HG03108 (cell line): Measurements from ENCODE around the gene B4GALT1.

ENCODE experiments used
- ATAC-seq: cut with Tn5 transposase; IDR thresholded peaks from one replicate; pipeline ENCODE4 v1.9.1; 2021; ENCODE audit warnings: moderate library complexity; ENCODE audit not compliant: unreplicated experiment

Gene B4GALT1

DNA sequence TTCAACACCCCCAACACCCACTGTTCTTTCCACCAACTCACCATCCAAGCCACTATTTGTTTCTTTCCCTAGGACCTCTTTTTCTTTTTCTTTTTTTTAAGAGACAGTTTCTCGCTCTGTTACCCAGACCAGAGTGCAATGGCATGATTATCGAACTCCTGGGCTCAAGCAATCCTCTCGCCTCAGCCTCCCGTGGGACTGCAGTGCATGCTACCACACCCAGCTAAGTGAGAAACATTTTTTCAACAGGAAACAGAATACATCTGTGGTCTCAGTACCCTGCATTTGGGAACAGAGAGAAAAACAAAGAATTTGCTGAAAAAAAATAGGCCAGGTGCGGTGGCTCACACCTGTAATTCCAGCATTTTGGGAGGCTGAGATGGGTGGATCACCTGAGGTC is 24.6 kb downstream of the B4GALT1 start:
- ATAC-seq: peak; percentile 22

DNA sequence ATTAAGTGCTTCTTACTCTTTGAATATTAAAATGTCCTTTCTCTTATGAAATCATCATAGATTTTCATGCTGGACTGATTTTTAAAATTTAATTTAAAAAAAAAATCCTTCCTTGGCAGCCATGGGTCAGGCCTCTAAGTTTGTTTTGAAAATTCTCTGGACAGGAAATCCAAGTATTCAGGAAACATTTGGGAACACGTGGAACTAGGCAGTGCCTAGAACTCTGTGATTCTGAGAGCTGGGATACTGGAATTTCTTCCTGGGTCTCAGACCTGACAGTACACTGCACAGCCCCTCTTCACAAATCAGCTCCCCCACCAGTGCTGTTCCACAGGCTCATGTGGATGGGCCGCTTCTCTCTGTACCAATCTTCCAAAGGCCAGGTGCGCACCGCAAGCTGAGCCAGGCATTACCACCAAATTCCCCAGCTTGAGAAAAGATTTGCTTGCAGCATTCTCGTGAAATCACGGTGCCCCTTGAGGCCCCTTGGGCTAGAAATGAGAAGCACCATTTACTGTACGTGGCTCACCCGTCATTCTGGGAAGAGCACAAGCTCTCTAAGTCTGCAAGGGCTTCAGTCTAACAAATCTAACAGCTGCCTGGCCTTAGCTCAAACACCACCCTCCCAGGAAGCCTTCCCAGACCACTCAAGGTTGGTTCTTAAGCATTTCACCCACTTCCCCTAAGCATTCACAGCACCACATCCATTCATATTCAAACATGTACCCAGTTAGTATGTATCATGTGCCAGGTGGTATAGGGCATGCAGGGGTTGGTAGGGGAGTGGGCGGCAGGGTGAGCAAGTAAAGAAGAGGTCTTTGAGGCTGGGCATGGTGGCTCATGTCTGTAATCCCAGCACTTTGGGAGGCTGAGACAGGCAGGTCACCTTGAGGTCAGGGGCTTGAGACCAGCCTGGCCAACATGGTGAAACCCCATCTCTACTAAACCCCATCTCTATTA is 26.5 kb downstream of the B4GALT1 start:
- no peak for ATAC-seq

DNA sequence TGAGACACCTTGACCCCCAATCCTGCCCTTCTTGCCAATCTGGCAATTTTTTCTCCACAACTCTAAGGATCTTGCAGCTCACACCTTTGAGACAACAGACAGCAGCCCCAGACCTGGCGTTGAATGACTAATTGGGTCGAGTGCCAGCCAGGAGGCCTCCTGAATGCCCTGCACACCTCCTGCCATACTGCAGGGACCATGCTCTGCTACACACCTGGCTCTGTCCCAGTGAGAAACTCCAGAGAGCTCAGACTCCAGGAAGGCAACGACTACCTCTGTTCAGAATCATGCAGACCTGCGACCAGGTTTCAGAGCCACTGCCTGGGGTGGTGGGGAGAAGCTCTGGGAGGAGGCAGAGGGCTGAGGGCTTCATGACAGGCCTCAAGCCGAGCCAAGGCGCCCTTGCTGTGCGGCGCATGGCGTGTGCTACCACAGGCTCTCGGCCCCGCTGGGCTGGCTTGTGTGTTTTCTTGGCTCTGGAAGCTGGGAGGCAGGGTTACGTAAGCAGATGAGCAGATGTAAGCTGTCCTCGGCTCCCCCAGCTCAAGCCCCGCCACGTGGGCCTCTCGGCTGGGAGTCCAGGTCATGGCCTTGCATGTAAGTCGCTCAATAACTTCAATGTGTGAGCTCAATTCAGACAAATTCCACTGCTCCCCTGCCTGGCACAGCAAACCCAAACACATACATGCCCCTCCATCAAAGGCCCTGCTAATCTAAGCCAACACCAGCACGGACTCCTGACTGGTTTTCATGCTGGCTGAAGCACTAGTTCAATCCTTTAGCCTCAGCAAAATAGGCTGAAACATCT is 27.5 kb downstream of the B4GALT1 start:
- ATAC-seq: no peak

DNA sequence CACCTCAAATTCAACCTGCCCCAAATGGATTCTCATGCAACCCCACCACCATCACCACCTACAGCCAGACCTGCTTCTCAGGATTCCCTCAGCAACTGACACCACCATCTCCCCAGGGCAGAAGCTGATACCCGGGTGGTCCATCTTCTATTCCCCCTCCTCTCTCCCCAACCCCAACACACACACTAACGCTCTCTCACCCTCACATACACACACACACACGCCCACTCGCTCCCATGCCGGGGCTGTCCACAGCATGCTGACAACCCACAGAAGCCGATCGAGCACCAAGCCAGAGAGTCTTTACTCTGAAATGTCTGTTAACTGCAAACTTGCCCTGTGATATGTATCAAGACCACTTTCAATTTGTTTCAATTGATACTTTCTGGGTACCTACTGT is 28.4 kb downstream of the B4GALT1 start:
- no peak for ATAC-seq

DNA sequence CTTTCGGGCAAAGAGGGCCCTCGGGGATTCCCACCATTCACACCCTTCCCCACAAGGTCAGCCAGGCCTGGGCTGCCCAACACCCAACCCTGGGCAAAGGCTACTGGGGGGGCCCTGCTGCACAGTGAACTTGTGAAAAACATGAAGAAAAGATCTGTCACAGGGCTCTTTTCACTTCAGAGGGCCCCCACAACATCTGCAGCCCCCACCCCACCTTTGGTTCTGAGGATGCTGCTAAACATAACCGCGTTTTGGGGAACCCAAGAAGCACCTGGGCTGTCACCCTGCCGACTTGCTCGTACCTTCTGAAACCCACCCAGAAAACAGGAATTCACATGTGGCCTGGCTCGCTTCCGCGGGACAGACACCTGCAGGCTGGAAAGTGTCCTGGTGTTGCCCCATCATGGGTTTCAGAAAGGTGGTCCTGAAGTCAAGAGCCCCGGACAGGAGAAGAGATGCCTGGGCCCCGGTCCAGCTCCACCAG is 29.3 kb downstream of the B4GALT1 start:
- peak; percentile 22 for ATAC-seq

DNA sequence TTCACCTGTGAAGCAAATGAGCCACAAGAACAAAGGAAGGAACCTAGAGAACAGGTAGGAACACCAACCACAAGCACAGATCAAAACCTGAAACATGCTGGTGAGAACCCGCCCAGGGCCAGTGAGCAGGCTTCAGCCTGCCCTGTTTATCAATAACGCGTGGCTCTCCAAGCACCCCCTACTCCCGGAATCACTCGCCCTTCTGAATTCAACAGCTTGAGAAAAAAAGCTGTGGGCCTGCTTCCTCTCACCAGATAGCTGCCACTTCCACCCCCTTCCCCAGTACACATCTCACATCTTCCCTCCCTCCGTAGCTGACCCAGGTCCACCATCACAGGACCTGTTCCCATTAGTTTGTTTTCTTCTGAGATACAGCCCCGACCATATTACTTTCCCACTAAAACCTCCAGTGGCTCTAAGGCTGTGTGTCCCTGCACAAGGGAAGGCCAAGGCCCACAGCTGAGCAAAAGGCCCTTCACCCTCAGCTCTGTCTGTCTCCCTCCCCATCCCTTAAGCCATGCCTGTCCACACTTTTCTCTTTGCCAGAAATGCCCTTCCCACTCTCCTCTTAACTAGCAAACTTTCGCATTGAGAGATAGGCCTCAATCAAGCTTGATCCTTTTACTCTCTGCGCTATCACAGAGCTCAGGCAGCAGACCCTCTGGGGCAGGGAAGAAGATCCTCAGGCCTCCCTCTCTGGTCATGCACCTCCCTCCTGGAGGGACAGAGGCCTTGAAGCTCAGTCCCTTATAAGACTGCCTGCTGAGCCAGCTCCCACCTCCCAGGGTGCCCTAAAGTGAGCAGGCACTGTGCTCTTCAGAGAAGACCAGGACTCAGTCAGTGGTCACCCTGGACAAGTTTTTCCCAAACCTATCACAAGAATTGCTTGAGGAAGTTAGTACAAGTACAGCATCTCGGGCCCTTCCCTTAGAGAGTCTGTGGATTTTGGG is 30.1 kb downstream of the B4GALT1 start:
- ATAC-seq: peak; percentile 51

DNA sequence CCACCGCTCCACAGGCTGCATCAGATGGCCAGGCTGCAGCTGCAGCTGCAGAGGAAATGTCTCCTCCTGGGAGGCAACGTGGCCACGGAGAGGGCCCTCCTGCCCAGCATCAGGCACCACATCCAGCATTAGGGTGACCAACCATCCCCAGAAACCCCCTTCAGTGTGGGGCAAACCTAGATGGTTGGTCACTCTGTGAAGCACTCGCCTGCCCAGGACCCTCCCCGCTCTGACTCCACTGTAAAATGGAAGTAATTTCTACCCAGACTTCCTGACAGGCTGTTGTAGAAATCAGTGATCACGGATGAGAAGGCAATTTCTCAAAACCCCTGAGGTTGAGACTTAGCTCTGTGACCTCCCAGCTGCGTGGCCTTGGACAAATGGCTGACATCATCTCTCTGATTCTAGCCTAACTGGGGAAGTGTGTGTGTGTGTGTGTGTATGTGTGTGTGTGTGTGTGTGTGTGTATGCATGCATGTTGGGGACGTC is 31.6 kb downstream of the B4GALT1 start:
- no peak for ATAC-seq

DNA sequence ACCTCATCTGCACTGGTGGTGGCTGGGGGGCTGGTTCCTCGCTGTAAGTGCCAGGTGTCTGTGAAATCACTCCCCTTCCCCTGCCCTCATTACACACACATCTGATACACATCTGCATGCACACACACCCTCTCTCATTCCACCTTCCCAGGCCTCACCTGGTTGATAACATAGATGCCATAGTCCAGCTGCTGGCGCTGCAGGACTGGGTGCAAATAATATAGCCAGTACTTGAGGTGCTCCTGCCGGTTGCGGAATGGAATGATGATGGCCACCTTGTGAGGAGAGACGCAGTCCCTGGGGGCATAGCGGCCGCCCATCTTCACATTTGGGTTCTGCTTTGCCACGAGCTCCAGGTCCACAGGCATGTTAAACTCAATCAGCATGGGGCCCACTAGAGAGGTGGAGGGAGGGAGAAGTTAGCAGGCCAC is 32.1 kb downstream of the B4GALT1 start:
- no peak for ATAC-seq

DNA sequence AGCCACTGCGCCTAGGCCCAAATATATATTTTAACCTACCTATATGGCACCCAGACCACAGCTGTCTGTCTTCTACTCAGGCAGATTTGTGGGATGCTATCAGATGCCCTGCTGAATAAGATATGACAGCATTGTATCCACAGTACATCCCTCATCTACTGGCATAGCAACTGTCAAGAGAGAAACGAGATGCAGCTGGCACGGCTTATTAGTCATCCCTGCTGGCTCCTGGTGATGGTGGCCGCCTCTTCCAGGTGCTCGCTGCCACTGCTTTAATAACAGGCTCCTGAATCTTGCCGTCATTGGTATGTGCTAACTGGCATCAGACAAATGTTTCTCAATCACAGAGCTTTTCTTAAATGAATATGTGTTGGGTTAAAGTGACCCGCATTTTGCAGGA is 34.0 kb downstream of the B4GALT1 start:
- ATAC-seq: no peak

DNA sequence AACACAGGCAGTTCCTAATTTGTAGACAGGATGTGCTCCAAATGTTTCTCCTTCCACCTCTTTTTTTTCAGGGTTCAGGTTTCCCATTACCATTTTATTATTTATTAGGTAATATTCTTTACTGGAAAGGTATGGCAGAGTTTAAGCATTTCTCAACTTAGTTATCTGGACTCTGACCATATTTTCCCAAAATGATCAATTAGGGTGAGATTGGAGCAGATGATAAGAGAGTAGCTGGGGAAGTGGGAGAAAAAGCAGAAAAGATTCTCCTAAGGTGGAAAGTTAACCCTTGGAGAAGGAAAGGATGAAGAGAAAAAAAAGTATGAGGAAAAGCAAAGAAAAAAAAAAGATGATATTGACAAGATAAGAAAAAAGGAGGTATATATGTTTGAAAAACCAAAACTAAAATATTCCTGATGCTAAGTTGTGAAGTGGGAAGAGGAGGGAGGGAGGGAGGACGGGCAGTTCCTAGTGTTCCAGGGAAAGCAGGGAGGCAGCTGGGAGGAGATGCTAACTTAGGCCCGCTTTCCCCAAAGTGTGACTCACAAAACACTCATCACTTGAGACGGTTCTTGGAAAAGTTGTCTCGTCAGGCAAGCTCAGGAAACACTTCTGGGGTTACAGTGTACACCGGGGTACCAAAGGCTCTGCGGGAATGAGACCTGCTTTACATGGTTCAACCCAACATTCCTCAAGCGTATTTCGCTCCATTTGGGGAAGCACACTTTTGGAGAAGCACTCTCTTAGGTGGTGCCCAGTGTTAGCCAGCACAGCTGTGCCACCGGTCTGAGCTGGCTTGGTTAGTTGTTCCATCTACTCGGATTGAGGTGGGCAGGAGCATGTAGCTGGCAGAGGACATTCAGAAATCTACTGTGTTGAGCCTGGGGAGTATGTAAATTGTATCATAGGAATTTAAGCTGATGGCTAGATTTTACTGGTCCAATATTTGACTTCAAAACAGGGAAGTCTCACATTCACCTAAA is 35.1 kb downstream of the B4GALT1 start:
- ATAC-seq: no peak

DNA sequence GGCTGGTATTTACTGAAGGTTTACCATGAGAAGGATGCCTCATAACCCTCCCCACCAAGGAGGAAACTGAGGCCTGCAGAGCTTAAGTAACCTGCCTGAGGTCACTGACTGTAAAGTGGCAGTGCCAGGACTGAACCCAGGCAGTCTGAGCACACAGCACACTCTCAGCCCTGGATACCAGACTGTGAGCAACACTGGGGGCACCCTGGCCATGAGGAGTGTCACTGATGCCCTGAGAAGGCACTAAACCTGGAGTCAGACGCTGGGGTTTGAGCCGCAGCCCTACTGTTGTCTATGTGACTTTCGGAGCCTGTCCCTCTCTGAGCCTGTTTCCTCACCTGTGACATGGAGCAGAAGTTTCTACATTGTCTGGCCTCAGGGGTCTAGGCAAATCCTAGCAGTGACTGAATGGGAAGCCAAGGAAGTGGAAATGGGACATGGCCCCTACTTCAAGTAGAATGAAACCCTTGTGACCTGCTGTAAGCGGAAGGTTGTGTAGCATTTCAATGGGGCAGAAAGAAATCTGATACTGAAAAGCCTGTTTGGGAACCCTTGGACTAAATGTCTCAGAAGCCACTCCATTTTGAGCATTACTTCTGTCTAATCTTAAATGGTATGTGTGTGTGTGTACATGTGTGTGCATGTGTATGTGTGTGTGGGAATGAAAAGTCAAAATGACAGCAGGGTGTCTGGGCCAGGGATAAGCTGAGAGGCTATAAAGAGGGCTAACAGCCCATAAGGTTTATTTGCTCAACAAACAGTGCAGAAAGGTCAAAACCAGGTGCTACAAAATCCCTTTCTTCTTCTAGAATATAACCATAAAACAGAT is 36.0 kb downstream of the B4GALT1 start:
- peak; percentile 2 for ATAC-seq

DNA sequence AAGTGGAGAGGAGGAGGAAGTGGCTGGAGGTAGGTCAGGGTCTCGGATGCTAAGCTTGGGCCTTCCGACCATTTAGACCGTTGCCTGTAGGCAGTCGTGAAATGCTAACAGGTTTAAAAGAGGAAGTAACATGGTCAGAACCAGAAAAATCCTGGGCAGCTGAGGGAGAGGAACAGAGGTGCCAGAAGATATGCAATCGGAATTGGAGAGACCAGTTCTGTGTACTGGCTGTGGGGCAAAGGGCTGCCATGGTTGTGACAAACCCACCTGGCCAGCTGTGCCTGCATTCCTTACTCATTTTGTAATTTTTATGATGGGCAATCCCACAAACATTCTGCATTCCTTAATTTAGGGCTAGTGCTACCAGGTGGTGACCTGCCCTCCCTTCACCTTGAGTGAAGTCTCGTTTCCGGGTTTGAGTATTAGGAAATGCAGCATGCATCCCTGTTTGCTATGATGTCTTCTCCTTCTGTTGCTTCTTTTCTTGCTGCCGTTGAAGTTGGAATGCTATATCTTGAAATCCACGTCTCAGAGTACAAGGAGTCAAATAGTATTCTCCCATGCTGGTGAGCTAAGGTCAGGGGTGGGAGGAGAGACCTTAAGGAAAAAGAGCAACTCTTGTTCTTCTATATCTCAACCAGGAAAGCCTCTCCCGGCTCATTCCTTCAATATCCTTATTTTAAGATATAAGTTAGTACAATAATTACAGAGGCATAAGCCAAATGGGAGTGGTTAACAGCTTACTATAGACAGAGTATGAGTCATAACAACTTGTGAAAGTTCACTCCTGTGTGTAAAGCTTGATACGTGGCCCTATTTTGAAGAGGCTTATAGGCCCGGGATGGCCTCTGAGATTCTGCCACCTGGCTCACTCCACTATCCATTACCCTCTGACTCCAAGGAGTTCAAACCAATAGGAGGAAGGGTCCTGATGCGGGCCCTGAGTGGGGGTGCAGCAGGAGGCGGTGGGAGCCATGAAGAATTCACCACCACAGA is 37.0 kb downstream of the B4GALT1 start:
- ATAC-seq: peak; percentile 58

DNA sequence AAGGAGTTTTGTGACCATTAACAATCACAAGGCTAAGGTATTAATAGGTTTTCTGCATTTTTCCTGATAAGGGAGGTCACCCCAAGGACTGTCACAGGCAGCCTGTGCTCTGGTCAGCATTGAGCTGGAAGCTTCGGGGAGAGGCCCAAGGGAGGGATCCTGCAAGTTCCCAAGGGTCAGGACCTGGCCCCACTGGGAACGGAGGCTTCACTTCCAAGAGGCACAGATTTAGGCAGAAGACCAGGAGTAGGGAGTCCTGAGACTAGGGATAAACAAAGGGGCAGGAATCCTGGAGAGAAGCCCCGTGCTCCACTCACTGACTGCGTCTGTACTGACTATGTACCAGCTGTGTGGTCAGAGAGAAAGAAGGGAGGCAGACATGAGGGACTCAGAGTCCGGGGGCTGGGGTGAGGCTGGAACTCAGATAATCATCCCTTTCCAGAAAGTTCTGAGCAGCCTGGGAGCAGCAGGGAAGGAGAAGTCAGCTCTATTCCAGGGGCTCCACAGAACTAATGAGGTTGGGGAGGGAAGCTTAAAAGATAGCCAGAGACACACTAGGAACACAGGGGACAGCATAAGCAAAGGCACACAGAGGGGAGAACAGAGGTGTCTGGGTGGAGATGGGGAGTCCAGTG is 37.8 kb downstream of the B4GALT1 start:
- no peak for ATAC-seq

DNA sequence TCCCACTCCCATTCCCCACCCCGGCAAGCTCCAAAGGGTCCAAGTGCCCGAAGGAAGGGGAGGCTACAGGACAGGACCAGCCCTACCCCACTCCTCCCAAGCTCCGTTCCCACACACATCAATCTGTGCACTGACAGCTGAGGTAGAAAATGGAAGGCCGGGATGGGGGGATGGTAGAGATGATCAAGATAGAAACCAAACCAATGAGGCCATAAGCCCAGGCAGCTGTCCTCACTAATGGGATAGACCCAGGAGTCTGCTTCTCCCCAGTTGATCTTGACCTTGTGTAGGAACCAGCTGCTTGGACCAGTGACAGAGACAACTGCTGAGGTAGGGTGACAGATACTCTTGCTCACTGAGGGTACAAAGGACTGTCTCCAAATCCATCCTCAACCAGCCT is 38.6 kb downstream of the B4GALT1 start:
- ATAC-seq: no peak

DNA sequence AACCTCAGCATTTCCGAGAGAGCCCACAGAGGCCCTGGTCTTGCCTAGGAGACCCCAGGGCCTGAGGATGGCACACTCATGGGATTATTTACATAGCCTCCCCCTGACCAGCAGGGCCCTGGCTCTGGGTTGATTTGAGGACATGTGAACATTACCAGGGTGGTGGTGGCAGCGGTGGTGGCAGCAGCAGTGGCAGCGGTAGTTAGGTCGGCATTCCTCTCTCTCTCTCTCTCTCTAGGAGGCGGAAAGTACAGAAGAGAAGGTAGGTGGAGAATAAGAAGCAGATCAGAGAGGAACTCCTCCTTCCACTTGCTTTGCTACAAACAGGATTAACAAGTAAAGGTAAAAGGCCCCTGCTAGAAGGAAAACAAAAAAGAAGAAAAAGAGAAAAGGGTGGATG is 39.3 kb downstream of the B4GALT1 start:
- no peak for ATAC-seq

DNA sequence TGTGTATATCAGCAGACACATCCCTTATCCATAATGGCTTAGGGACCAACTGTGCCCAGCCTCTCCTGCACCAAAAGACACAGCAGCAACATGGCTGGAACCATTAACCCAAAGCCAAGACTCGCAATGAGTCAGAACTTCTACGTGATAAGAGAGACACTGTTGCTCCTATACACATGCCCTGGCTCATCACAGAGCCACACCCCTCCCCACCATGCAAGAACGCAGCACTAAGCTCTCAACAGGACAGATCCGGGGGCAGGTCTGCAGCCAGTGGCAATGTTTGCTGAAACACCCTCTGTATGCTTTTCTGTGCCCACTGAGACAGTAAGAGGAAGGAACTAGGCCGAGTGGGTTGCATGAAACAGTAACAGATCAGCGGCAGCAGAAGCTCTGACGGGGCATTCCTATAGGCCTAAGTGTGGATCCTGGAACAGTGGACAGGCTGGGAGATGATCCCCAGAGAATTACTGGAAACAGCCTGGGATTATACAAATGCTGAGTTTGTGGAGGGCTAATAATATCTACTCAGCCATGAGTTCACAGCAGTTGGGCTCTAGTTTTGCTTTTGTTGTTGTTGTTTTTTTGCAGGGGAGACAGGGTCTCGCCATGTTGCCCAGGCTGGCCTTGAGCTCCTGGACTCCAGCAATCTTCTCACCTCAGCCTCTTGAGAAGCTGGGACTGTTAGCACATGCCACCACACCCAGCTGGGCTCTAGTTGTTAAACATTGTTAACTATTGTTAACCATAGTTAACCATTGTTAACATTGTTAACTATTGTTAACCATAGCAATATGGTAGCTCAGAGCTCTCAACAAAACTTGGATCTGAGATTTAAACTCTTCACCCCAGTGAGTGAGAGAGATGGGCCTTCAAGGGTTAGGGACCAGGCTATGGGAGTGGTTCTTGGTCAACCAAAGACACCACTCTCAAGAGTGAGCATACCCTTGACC is 41.0 kb downstream of the B4GALT1 start:
- no peak for ATAC-seq
